OCI-LY3 (cell line): Measurements from ENCODE around the gene CHKA.

Experiments used
- H2AFZ ChIP-seq: fragments of 200-600, 300-600 bp; shearing (Covaris generic); 2 replicates; pipeline ENCODE4 v1.6.0; 2014; ENCODE audit warnings: antibody characterized with exemption, low read depth, low read length
- H3K27ac ChIP-seq: fragments of 200-600, 300-600 bp; sonication (generic); 2 replicates; pipeline ENCODE4 v1.5.1; 2014; ENCODE audit warnings: mild to moderate bottlenecking, low read length, moderate library complexity, mixed read lengths
- H3K27me3 ChIP-seq: fragments of 200-600, 300-600 bp; sonication (generic); 2 replicates; pipeline ENCODE4 v1.6.1; 2014; ENCODE audit warnings: low read depth, low read length, mixed read lengths
- H3K36me3 ChIP-seq: fragments of 200-600, 300-600 bp; sonication (generic); replicated peaks from 2 replicates; pipeline ENCODE3; 2014; ENCODE audit warnings: low read depth, low read length, mixed read lengths
- H3K4me1 ChIP-seq: fragments of 300-600, 200-600 bp; sonication (generic); 2 replicates; pipeline ENCODE4 v1.6.1; 2014; ENCODE audit warnings: low read length, mixed read lengths
- H3K4me2 ChIP-seq: fragments of 200-600, 300-600 bp; sonication (generic); 2 replicates; pipeline ENCODE4 v1.6.1; 2014; ENCODE audit warnings: low read length, mixed read lengths
- H3K4me3 ChIP-seq: fragments of 300-600, 200-600 bp; sonication (generic); 2 replicates; pipeline ENCODE4 v1.5.1; 2014; ENCODE audit warnings: antibody characterized with exemption, mild to moderate bottlenecking, low read length, moderate library complexity
- H3K79me2 ChIP-seq: fragments of 300-600, 200-600 bp; shearing (Covaris generic); 2 replicates; pipeline ENCODE4 v1.6.1; 2014; ENCODE audit warnings: mild to moderate bottlenecking, low read length, mixed read lengths
- H3K9ac ChIP-seq: fragments of 300-600, 200-600 bp; shearing (Covaris generic); 2 replicates; pipeline ENCODE4 v1.6.0; 2014; ENCODE audit warnings: mild to moderate bottlenecking, low read length, moderate library complexity
- H3K9me3 ChIP-seq: fragments of 200-600, 300-600 bp; shearing (Covaris generic); 2 replicates; pipeline ENCODE4 v1.6.1; 2014; ENCODE audit warnings: low read length, mixed read lengths; ENCODE audit not compliant: insufficient read depth
- H4K20me1 ChIP-seq: fragments of 200-600, 300-600 bp; sonication (generic); 2 replicates; pipeline ENCODE4 v1.6.1; 2016; ENCODE audit warnings: low read length, mixed read lengths; ENCODE audit not compliant: insufficient read depth
- CTCF ChIP-seq: fragments of 200-600, 300-600 bp; sonication (generic); IDR thresholded peaks from 2 replicates; pipeline ENCODE4 v1.5.1; 2014; ENCODE audit warnings: antibody characterized with exemption, low read length, low read depth
- EZH2phosphoT487 ChIP-seq: fragments of 200-600 bp; shearing (Covaris generic); IDR thresholded peaks from 2 replicates; pipeline ENCODE4 v1.6.1; 2018; ENCODE audit warnings: antibody characterized with exemption, mixed run types, low read depth

CHKA gene

GRCh38 chr11:68120273-68121066, 718 bp downstream of the CHKA start:
- peak overlapping the region; percentile 77 for H3K27ac ChIP-seq
- H2AFZ ChIP-seq, result no peak overlapping the region
- H3K27me3 ChIP-seq, result no peaks in the 10 kb centered on the region
- peaks cover 15% of the 10 kb centered on the region for H3K36me3 ChIP-seq
- H3K9ac ChIP-seq, result peak overlapping the region; percentile 68
- H3K4me2 ChIP-seq, result peak overlapping the region; percentile 69
- no peaks in the 10 kb centered on the region for H3K9me3 ChIP-seq
- H3K79me2 ChIP-seq, result peaks cover 62% of the 10 kb centered on the region
- TF ChIP-seq EZH2phosphoT487 (no peak), CTCF (no peak)
- peaks cover 26% of the 10 kb centered on the region for H4K20me1 ChIP-seq
- H3K4me3 ChIP-seq, result peak overlapping the region; percentile 86
- H3K4me1 ChIP-seq, result peaks cover 22% of the 10 kb centered on the region

GRCh38 chr11:68118706-68119448, 2.3 kb downstream of the CHKA start:
- TF ChIP-seq CTCF (no peak), EZH2phosphoT487 (no peak)
- H3K4me1 ChIP-seq, result peaks cover 22% of the 10 kb centered on the region
- no peak overlapping the region for H2AFZ ChIP-seq
- peaks cover 19% of the 10 kb centered on the region for H3K36me3 ChIP-seq
- no peaks in the 10 kb centered on the region for H3K9me3 ChIP-seq
- peak overlapping the region; percentile 68 for H3K9ac ChIP-seq
- H3K27ac ChIP-seq, result peak overlapping the region; percentile 77
- peak overlapping the region; percentile 69 for H3K4me2 ChIP-seq
- H3K79me2 ChIP-seq, result peaks cover 78% of the 10 kb centered on the region
- H4K20me1 ChIP-seq, result peaks cover 40% of the 10 kb centered on the region
- no peaks in the 10 kb centered on the region for H3K27me3 ChIP-seq
- peak overlapping the region; percentile 86 for H3K4me3 ChIP-seq

GRCh38 chr11:68117853-68118470, 3.2 kb downstream of the CHKA start:
- H4K20me1 ChIP-seq, result peaks cover 41% of the 10 kb centered on the region
- H3K27ac ChIP-seq, result no peak overlapping the region
- H2AFZ ChIP-seq, result no peak overlapping the region
- no peak overlapping the region for H3K4me2 ChIP-seq
- peaks cover 88% of the 10 kb centered on the region for H3K79me2 ChIP-seq
- peaks cover 19% of the 10 kb centered on the region for H3K36me3 ChIP-seq
- no peak overlapping the region for H3K9ac ChIP-seq
- TF ChIP-seq EZH2phosphoT487 (no peak), CTCF (no peak)
- H3K4me3 ChIP-seq, result no peak overlapping the region
- H3K4me1 ChIP-seq, result peaks cover 22% of the 10 kb centered on the region
- H3K9me3 ChIP-seq, result no peaks in the 10 kb centered on the region
- no peaks in the 10 kb centered on the region for H3K27me3 ChIP-seq

GRCh38 chr11:68116974-68117373, 4.2 kb downstream of the CHKA start:
- Histone ChIP-seq H3K9me3 (no peaks in the 10 kb centered on the region), H3K27me3 (no peaks in the 10 kb centered on the region), H3K4me1 (peaks cover 18% of the 10 kb centered on the region), H3K4me3 (no peak overlapping the region), H4K20me1 (peaks cover 41% of the 10 kb centered on the region), H3K4me2 (no peak overlapping the region), H2AFZ (no peak overlapping the region), H3K9ac (no peak overlapping the region), H3K36me3 (peaks cover 19% of the 10 kb centered on the region), H3K79me2 (peaks cover 92% of the 10 kb centered on the region), H3K27ac (no peak overlapping the region)
- TF ChIP-seq CTCF, result no peak
- no peak for TF ChIP-seq EZH2phosphoT487
